ENCODE results near the gene DPH3. TPM values are rescaled to one million over a fixed set of nuclear protein-coding genes. Genes with fewer than 3 reads are reported as not detected.

DPH3 gene
- total and polyA plus RNA-seq, 2 of the 8 experiments (the other 6 are each of a cell fraction or from before 2014, with no cell fraction given) = 9.8 to 40.1 TPM

DNA sequence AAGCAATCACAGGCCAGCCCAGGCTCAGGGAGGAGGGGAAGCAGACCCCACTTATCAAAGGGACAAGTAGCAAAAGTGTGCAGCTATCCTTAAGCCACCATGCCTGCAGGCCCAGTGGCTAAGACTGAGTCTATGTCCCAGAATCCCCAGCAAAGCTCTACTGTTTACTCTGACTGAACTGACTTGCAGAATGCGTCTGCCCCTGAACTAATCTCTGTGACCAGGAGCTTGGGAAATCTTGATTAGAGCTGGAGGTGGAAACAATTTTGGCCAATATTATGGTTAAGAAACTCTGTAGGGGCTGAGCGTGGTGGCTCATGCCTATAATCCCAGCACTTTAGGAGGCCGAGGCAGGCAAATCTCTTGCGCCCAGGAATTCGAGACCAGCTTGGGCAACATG is 22.6 kb downstream of the DPH3 start:
- Histone ChIP-seq H3K27me3 (replicated peaks in 1 of 4; ENCODE audit: control insufficient read depth in 3 of 4, extremely low read depth in 1 of 4, insufficient read depth in 3 of 4, low read length in 3 of 4) (no peaks in the 10 kb centered on the region), H3K23ac (ENCODE audit: insufficient read length) (no peak overlapping the region), H3K79me2 (ENCODE audit: control insufficient read depth in 1 of 2, insufficient read depth in 2 of 2, low read length in 2 of 2) (no peaks in the 10 kb centered on the region), H3K4me2 (ENCODE audit: insufficient read depth in 1 of 2, low read depth in 2 of 2, low read length in 2 of 2) (no peak overlapping the region), H2BK20ac (ENCODE audit: low read length) (no peak overlapping the region), H2BK12ac (ENCODE audit: low read depth, low read length) (no peak overlapping the region), H3K4me1 (replicated peaks in 1 of 4; ENCODE audit: control insufficient read depth in 3 of 4, insufficient read depth in 4 of 4, low read length in 3 of 4) (no peaks in the 10 kb centered on the region), H3K23me2 (ENCODE audit: low read depth, low read length) (no peaks in the 10 kb centered on the region), H4K8ac (ENCODE audit: extremely low read depth, insufficient read depth, low read length) (no peak overlapping the region), H2BK120ac (replicated peaks; ENCODE audit: low read depth, low read length) (no peak overlapping the region), H2AK5ac (ENCODE audit: low read depth, low read length) (no peak overlapping the region), H4K5ac (ENCODE audit: insufficient read length, low read depth, low read length) (no peak overlapping the region), H3K9ac (replicated peaks in 1 of 4; ENCODE audit: extremely low read depth in 1 of 4, low read depth in 3 of 4, low read length in 3 of 4) (no peak overlapping the region), H3K4ac (replicated peaks; ENCODE audit: insufficient read length, low read depth, low read length) (no peak overlapping the region), H3K9me3 (ENCODE audit: insufficient read depth in 2 of 2, low read depth in 1 of 2, low read length in 1 of 2) (no peaks in the 10 kb centered on the region), H4K91ac (replicated peaks; ENCODE audit: insufficient read length, low read length) (no peak overlapping the region), H4K20me1 (replicated peaks in 1 of 2; ENCODE audit: control insufficient read depth in 1 of 2, insufficient read depth in 2 of 2, low read length in 2 of 2) (no peaks in the 10 kb centered on the region), H3K14ac (ENCODE audit: insufficient read length) (no peak overlapping the region), H3K36me3 (ENCODE audit: control insufficient read depth in 2 of 4, insufficient read depth in 4 of 4, low read length in 3 of 4) (no peaks in the 10 kb centered on the region), H3K4me3 (ENCODE audit: extremely low read depth in 1 of 4, insufficient read depth in 2 of 4, low read depth in 3 of 4, low read length in 4 of 4) (no peak overlapping the region), H3K27ac (ENCODE audit: low read depth, low read length) (no peak overlapping the region), H3K79me1 (ENCODE audit: low read depth, low read length) (no peaks in the 10 kb centered on the region), H2BK15ac (ENCODE audit: low read length) (no peak overlapping the region), H3K56ac (replicated peaks; ENCODE audit: insufficient read length, low read depth, low read length) (no peak overlapping the region), H2AFZ (ENCODE audit: low read length) (no peak overlapping the region), H2BK5ac (ENCODE audit: low read depth, low read length) (no peak overlapping the region), H3K18ac (ENCODE audit: extremely low read depth, low read length) (no peak overlapping the region)
- ChIA-PET POLR2A (ENCODE audit: partially characterized antibody) (no interaction called here), CTCF (ENCODE audit: partially characterized antibody) (interaction anchor here (0.9 to 2.9 kb wide), 8 partner anchors 10 to 609 kb away, joined by 3 to 13 read pairs (median 4); no protein-coding TSS in a partner anchor)
- FAIRE-seq (no peak), DNase-seq (ENCODE audit: low read depth in 1 of 2, low spot score in 2 of 2) (no peak)
- 94% methylated on average over 4 of the region's 5 CpGs; no CpG with 5 or more reads in 1 of the 2 experiments for WGBS, 2 experiments (ENCODE audit: extremely low coverage in 1 of 2, insufficient coverage in 1 of 2, insufficient read length in 1 of 2, insufficient replicate concordance in 2 of 2, low coverage in 1 of 2, low lambda C conversion rate in 2 of 2, missing lambda C conversion rate in 1 of 2)
- TF ChIP-seq CEBPB (IDR thresholded peaks at IDR 0.05; ENCODE audit: low read depth, low read length) (no peak), EP300 (IDR thresholded peaks at IDR 0.05; ENCODE audit: borderline replicate concordance in 1 of 2, low read depth in 2 of 2, low read length in 2 of 2) (no peak)
